SH-SY5Y (cell line): Measurements from ENCODE around the gene BACE1.

Source experiments
- GATA2 ChIP-seq: IDR thresholded peaks from 2 replicates; pipeline ENCODE4 v1.6.1; 2011; ENCODE audit warnings: mild to moderate bottlenecking, low read depth, low read length
- GATA3 ChIP-seq: IDR thresholded peaks from 2 replicates; pipeline ENCODE4 v1.6.1; 2011; ENCODE audit warnings: low read depth, mild to moderate bottlenecking, low read length, moderate library complexity

Gene BACE1

DNA sequence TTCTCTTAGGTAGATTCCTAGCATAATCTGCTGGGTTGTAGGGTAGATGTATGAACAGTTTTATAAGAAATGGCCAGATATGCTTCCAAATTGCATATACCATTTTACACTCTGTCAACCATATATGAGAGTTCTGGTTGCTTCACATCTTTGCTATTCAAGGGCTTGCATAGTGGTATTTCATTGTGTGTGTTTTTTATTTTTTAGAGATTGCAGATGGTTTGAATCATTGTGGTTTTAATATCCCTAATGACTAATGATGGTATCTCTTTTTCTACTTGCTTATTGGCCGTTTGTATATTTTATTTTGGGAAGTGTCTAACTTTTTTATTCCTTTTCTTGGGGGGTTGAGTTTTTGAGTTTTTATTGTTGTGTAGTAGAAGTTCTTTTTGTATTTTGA lies 56.6 kb downstream of the BACE1 start:
- no peak for TF ChIP-seq GATA2
- no peak for TF ChIP-seq GATA3

DNA sequence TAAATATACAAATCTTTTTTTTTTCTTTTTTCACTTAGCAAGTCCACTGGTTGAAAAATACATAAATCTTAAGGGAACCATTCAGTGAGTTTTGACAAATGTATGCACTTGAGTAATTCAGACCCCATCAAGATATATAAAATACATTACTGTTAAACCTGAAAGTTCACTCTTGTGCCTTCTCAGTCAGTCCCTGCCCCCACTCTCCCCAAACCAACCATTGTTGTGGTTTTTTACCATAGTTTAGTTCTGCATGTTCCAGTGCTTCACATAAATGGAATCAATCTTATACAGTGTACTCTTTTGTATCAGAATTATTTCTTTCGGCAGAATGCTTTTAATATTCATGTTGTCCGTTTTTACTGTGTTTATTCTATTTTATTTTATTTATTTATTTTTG lies 57.5 kb downstream of the BACE1 start:
- TF ChIP-seq GATA2 (no peak), GATA3 (no peak)

GRCh38 chr11:117256573-117256972 lies 59.5 kb downstream of the BACE1 start:
- TF ChIP-seq GATA3 = no peak
- TF ChIP-seq GATA2 = no peak

DNA sequence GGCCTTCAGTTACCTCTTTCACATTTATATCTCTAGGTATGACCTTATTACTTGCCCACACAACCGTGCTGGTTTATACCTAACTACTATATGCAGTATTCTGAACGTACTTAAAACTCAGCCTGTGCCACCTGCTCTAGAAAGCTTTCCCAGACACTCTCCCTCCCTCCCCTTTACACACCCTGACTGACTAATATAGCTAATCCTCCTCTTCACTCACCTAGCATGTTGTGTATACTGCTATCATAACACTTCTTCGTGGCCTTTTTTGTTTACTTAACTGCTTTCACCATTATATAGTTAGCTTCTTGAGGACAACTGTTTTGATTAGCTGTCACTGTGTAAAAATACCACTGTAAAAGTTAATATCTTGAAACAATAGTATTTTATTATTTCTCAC lies 60.1 kb downstream of the BACE1 start:
- TF ChIP-seq GATA2 (no peak), GATA3 (no peak)

DNA sequence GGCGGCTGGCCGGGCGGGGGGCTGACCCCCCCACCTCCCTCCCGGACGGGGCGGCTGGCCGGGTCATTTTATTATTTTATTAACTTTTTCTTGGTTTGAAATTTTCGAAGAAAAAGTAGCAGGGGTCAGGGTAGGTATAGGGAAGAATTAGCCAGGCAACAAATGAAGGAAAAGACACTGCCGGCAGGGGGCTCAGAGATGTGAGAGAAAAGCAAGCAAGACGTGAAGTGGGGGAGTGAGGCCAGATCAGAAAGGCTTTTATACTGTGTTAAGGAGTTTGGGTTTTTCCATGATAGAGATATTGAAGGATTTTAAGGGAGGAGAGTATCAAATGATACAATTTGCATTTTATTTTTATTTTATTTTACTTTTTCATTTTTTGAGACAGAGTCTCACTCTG lies 64.5 kb downstream of the BACE1 start:
- no peak for TF ChIP-seq GATA2
- TF ChIP-seq GATA3 = no peak

DNA sequence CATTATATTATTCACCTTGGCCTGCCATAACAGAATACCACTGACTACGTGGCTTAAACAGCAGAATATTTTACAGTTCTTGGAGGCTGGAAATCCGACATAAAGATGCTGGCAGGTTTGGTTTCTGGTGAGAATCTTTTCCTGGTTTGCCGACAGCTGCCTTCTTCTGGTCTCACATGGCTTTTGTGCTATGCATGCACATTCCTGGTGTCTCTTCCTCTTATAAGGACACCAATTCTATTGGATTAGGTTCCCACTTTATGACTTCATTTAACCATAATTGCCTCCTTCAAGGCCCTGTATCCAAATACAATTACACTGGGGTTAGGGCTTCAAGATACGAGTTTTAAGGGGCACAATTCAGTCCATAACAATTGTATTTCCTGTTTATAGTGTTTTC lies 66.5 kb downstream of the BACE1 start:
- TF ChIP-seq GATA2 = no peak
- no peak for TF ChIP-seq GATA3

DNA sequence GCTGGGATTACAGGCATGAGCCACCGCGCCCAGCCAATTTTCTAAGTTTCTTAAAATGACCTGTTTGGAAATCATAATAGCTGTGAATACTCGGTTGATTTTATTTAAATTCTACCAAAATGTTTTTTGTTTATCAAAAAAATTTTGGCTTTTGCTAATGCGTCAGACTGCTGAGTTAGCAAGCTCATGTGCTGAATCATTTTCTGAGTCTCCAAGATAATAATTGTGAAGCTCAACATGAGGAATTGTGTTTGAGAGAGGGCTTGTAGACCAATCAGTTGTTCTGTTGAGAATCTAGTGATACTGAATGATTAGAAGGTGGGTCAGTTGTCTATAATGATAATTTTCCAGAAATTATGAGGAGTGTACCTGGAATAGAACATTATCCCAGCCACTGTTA lies 67.7 kb downstream of the BACE1 start:
- no peak for TF ChIP-seq GATA3
- no peak for TF ChIP-seq GATA2

DNA sequence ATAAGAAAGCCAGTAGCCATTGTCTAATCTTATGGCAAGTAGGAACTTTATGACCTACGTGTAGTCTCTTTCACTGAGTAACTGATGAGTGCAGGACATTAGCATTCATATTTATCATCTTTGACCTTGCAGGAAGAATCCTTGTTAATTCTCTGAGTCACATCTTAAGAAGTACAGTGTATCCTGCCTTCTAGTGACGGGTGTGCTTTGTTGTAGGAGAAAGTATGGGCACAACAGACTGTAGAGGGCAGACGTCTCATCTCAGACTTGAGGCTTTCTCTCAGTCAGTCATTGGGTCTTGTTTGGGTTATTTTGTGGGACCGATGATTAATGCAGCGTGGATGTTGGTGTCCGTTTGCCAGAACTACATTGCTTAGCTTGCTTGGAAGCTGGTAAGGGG lies 76.8 kb downstream of the BACE1 start:
- TF ChIP-seq GATA2 (no peak), GATA3 (no peak)

DNA sequence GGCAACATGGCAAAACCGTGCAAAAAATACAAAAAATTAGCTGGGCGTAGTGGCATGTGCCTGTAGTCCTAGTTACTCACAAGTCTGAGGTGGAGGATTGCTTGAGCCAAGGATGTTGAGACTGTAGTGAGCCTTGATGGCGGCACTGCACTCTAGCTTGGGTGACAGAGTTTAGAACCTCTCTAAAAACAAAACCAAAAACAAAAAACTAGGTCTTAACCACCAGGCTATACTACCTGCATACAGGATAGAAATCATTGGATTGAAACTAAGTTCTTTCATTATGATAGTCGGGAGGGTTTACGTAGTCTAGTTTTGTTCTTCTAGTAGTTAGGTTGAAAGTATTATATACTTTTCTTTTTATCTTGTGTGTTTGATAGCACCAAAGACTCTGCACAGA lies 77.8 kb downstream of the BACE1 start:
- TF ChIP-seq GATA3 = no peak
